IMR-90 (cell line): ENCODE measurements around the gene CHRFAM7A. TPM values are rescaled to one million over a fixed set of nuclear protein-coding genes. Genes with fewer than 3 reads are reported as not detected.
"Not testable (repeated sequence)": the region's sequence is repeated elsewhere in the genome, so short reads cannot be mapped to it uniquely, and the experiment has no call there.

Source experiments
- ATAC-seq: fragments of 200-7000 bp; cut with Tn5 transposase; 2 replicates; pipeline ENCODE4 v1.9.1; 2020; ENCODE audit warnings: low read depth, mild to moderate bottlenecking, moderate library complexity
- BruUV-seq: library from RNA; stranded (reverse); fragments of 400-500 nt; replicated peaks from 2 replicates; lab custom pipeline; 2021; lab: Mats Ljungman, UMichigan
- CTCF ChIA-PET: fragments of 300-600 bp; formaldehyde crosslinking; extraction: SDS; loops from one replicate; lab custom pipeline; 2021; ENCODE audit warnings: antibody characterized with exemption; lab: Yijun Ruan, JAX
- POLR2A ChIA-PET: fragments of 300-600 bp; sonication (Branson Sonifier 250); formaldehyde crosslinking; loops from one replicate; lab custom pipeline; 2022; ENCODE audit warnings: antibody characterized with exemption; ENCODE audit not compliant: unreplicated experiment; lab: Charles Lee
- DNase-seq: peaks from one replicate; pipeline ENCODE4 v3.0.0; 2013
- H2AFZ ChIP-seq: replicated peaks from 2 replicates; pipeline ENCODE3; 2013; ENCODE audit warnings: low read length, mild to moderate bottlenecking; ENCODE audit not compliant: poor library complexity
- H2AK5ac ChIP-seq: 2 replicates; pipeline ENCODE4 v1.6.1; 2013; ENCODE audit warnings: low read depth, low read length, inconsistent platforms
- H2AK9ac ChIP-seq: replicated peaks from 2 replicates; pipeline ENCODE3; 2013; ENCODE audit warnings: mild to moderate bottlenecking, low read depth, low read length, moderate library complexity; ENCODE audit not compliant: poor library complexity
- H2BK120ac ChIP-seq: 2 replicates; pipeline ENCODE4 v1.6.1; 2013; ENCODE audit warnings: low read depth, low read length, inconsistent platforms
- H2BK15ac ChIP-seq: 3 replicates; pipeline ENCODE4 v1.6.1; 2013; ENCODE audit warnings: low read depth, low read length, inconsistent platforms
- H2BK20ac ChIP-seq: 2 replicates; pipeline ENCODE4 v1.6.1; 2013; ENCODE audit warnings: low read depth, mild to moderate bottlenecking, inconsistent platforms, low read length, moderate library complexity
- H2BK5ac ChIP-seq: 2 replicates; pipeline ENCODE4 v1.6.1; 2013; ENCODE audit warnings: mild to moderate bottlenecking, low read depth, low read length, inconsistent platforms; ENCODE audit not compliant: poor library complexity, severe bottlenecking
- H3K14ac ChIP-seq: replicated peaks from 2 replicates; pipeline ENCODE4 v1.6.1; 2013; ENCODE audit warnings: low read depth, low read length, inconsistent platforms
- H3K18ac ChIP-seq: 2 replicates; pipeline ENCODE4 v1.6.1; 2013; ENCODE audit warnings: low read depth, low read length, control low read depth
- H3K23ac ChIP-seq: 2 replicates; pipeline ENCODE4 v1.6.1; 2013; ENCODE audit warnings: low read depth, low read length, inconsistent platforms
- H3K27ac ChIP-seq: 2 replicates; pipeline ENCODE4 v1.5.1; 2013; ENCODE audit warnings: mild to moderate bottlenecking, control low read depth, low read length; ENCODE audit not compliant: insufficient read depth
- H3K27me3 ChIP-seq: 2 replicates; pipeline ENCODE4 v1.6.1; 2013; ENCODE audit warnings: low read length; ENCODE audit not compliant: control insufficient read depth, insufficient read depth
- H3K36me3 ChIP-seq: 2 replicates; pipeline ENCODE4 v1.6.1; 2013; ENCODE audit warnings: low read length, mixed read lengths; ENCODE audit not compliant: control insufficient read depth, insufficient read depth
- H3K4ac ChIP-seq: 2 replicates; pipeline ENCODE4 v1.6.1; 2013; ENCODE audit warnings: low read depth, low read length, inconsistent platforms
- H3K4me1 ChIP-seq: 2 replicates; pipeline ENCODE4 v1.6.1; 2013; ENCODE audit warnings: low read length, mixed read lengths; ENCODE audit not compliant: control insufficient read depth, insufficient read depth
- H3K4me2 ChIP-seq: 2 replicates; pipeline ENCODE4 v1.6.1; 2013; ENCODE audit warnings: low read depth, mild to moderate bottlenecking, control low read depth, low read length, moderate library complexity
- H3K4me3 ChIP-seq: 2 replicates; pipeline ENCODE4 v1.5.1; 2013; ENCODE audit warnings: low read depth, mild to moderate bottlenecking, control low read depth, low read length, moderate library complexity; ENCODE audit not compliant: insufficient read depth
- H3K56ac ChIP-seq: 2 replicates; pipeline ENCODE4 v1.6.1; 2013; ENCODE audit warnings: low read length, inconsistent platforms; ENCODE audit not compliant: insufficient read depth; ENCODE audit errors: extremely low read depth
- H3K79me1 ChIP-seq, 2 experiments: 2 replicates each; pipeline ENCODE4 v1.6.1; 2013; ENCODE audit warnings: low read length in 2 of 2, inconsistent platforms in 1 of 2, low read depth in 1 of 2
- H3K9ac ChIP-seq: 2 replicates; pipeline ENCODE4 v1.6.1; 2013; ENCODE audit warnings: low read depth, low read length, control low read depth
- H3K9me1 ChIP-seq: 2 replicates; pipeline ENCODE4 v1.6.1; 2013; ENCODE audit warnings: low read length, inconsistent platforms; ENCODE audit not compliant: insufficient read depth
- H3K9me3 ChIP-seq: 2 replicates; pipeline ENCODE4 v1.6.1; 2013; ENCODE audit warnings: low read length; ENCODE audit not compliant: control insufficient read depth, insufficient read depth
- H4K20me1 ChIP-seq: 2 replicates; pipeline ENCODE4 v1.6.1; 2013; ENCODE audit warnings: low read length, inconsistent platforms; ENCODE audit not compliant: insufficient read depth
- H4K5ac ChIP-seq: 2 replicates; pipeline ENCODE4 v1.6.1; 2013; ENCODE audit warnings: mild to moderate bottlenecking, low read depth, low read length, control low read depth
- H4K8ac ChIP-seq, 2 experiments: 2 replicates each; pipeline ENCODE4 v1.6.1; 2013; ENCODE audit warnings: low read depth in 2 of 2, low read length in 2 of 2, control low read depth in 1 of 2, inconsistent platforms in 1 of 2
- H4K91ac ChIP-seq: 2 replicates; pipeline ENCODE4 v1.6.1; 2013; ENCODE audit warnings: low read depth, low read length, inconsistent platforms; ENCODE audit not compliant: insufficient read depth
- WGBS, 2 experiments: methylation state at CpG; one replicate each; pipeline versions ENCODE4 v1.1.5 to v1.1.7; 2013; ENCODE audit warnings: missing lambda C conversion rate in 2 of 2; ENCODE audit not compliant: insufficient read length in 1 of 2; ENCODE audit errors: extremely low coverage in 2 of 2; 5-methylcytosine and 5-hydroxymethylcytosine counted together
- dilution Hi-C: fragments of 300-500 bp; cut with HindIII; formaldehyde crosslinking; loops from one replicate; pipeline ENCODE4 v1.14.3; 2018; ENCODE audit warnings: low sequenced_read_pairs; ENCODE audit not compliant: unreplicated experiment
- in situ Hi-C: fragments of 300-500 bp; cut with MboI; formaldehyde crosslinking; loops from 3 replicates; pipeline ENCODE4 v1.14.3; 2019; ENCODE audit warnings: low sequenced_read_pairs, inconsistent platforms, mixed read lengths
- intact Hi-C: fragments of 100-400 bp; cut with micrococcal nuclease; formaldehyde crosslinking; loops from 2 replicates; pipeline ENCODE4 v1.10.0; 2022
- polyA plus RNA-seq, 3 experiments: library from polyadenylated mRNA; depleted of rRNA; stranded (reverse); fragments of >200 nt; gene quantifications; 2 replicates each; pipeline ENCODE4 v1.2.3, GENCODE V29; 2012; ENCODE audit warnings: low replicate concordance in 1 of 3
- total RNA-seq: library from RNA; depleted of rRNA; stranded (reverse); fragments of >200 nt; gene quantifications from 2 replicates; pipeline ENCODE4 v1.2.3, GENCODE V29; 2012

Gene CHRFAM7A
- total and polyA plus RNA-seq, 2 of the 4 experiments (the other 2 are of a cell fraction) = 0.18 TPM; not detected in 1

DNA sequence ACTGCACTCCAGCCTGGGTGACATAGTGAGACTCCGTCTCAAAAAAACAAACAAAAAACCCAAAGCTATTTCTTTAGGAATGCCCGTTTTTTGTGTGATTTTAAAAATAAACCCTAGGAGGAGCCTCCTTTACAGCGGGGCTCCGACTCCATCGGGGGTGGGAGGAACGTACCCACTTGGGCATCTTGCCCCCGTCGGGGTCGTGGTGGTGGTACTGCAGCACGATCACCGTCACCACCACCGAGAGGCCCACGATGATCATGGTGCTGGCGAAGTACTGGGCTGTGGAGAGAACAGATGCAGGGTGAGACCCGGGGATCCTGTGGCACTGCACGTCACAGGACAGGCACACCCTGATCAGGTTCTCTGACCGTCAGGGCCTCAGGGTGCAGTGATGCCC lies 26.1 kb downstream of the CHRFAM7A start:
- H2BK5ac ChIP-seq, ATAC-seq, H3K56ac ChIP-seq, BruUV-seq, H3K4me3 ChIP-seq, H3K23ac ChIP-seq, H3K9ac ChIP-seq, H3K27ac ChIP-seq, dilution Hi-C loops, intact Hi-C loops, H2BK20ac ChIP-seq, H4K91ac ChIP-seq, H3K18ac ChIP-seq, H4K8ac ChIP-seq, H3K4me1 ChIP-seq, H3K4ac ChIP-seq, H2AK9ac ChIP-seq, H4K20me1 ChIP-seq, in situ Hi-C loops, H4K5ac ChIP-seq, H3K79me1 ChIP-seq, DNase-seq, CTCF ChIA-PET, H3K27me3 ChIP-seq, H2AK5ac ChIP-seq, H3K9me3 ChIP-seq, H3K9me1 ChIP-seq, H2BK120ac ChIP-seq, H3K14ac ChIP-seq, H2AFZ ChIP-seq, H3K36me3 ChIP-seq, H3K4me2 ChIP-seq, POLR2A ChIA-PET, H2BK15ac ChIP-seq: not testable (repeated sequence)
- WGBS, 2 experiments = no CpG with 5 or more reads among the region's 17 CpGs

DNA sequence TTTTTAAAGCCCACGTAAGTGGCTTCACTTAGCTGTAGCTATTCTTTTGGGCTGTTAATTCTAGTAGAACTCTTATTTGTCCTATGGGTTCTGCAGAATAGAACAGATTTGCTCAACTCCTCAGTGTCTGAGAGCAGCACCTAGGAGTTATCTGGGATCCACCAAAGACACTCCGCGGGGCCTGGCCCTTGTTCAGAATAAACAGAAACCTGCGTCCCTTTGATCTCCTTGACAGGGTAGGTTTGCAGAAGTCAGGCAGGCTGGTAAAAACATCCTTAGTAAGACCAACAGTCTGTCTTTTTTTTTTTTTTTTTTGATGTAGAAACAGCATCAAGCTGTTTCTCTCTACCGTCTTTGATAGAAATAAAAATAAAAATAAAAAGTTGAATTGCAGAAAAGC lies 31.9 kb downstream of the CHRFAM7A start:
- H2BK15ac ChIP-seq, in situ Hi-C loops, H2BK120ac ChIP-seq, H4K91ac ChIP-seq, H3K56ac ChIP-seq, H3K4me1 ChIP-seq, H4K20me1 ChIP-seq, H3K27me3 ChIP-seq, H3K79me1 ChIP-seq, intact Hi-C loops, H3K9me1 ChIP-seq, H4K8ac ChIP-seq, H4K5ac ChIP-seq, H2BK5ac ChIP-seq, H2AK9ac ChIP-seq, H3K36me3 ChIP-seq, H3K4me2 ChIP-seq, CTCF ChIA-PET, H3K18ac ChIP-seq, H3K9ac ChIP-seq, H3K9me3 ChIP-seq, H3K4me3 ChIP-seq, H3K27ac ChIP-seq, dilution Hi-C loops, H3K23ac ChIP-seq, H2AFZ ChIP-seq, H2AK5ac ChIP-seq, ATAC-seq, BruUV-seq, POLR2A ChIA-PET, H2BK20ac ChIP-seq, H3K14ac ChIP-seq, DNase-seq, H3K4ac ChIP-seq: not testable (repeated sequence)
- no CpG with 5 or more reads among the region's 5 CpGs for WGBS, 2 experiments
